GM10847 (cell line): ENCODE data around the gene FNDC3B.

ENCODE experiments used
- POLR2A ChIP-seq: IDR thresholded peaks from 2 replicates; pipeline ENCODE4 v1.6.1; 2011; ENCODE audit not compliant: insufficient read length; ENCODE audit errors: extremely low read depth

Gene FNDC3B

GRCh38 chr3:172307141-172307560, 267.8 kb downstream of the FNDC3B start:
- TF ChIP-seq POLR2A, result no peak

- no peak for TF ChIP-seq POLR2A
These were observed 269.7 kb downstream of the FNDC3B start for GRCh38 chr3:172309059-172309458.

GRCh38 chr3:172309741-172310427, 270.5 kb downstream of the FNDC3B start:
- no peak for TF ChIP-seq POLR2A

- no peak for TF ChIP-seq POLR2A
These were observed 271.0 kb downstream of the FNDC3B start for GRCh38 chr3:172310428-172310760.

GRCh38 chr3:172311217-172311616, 271.8 kb downstream of the FNDC3B start:
- no peak for TF ChIP-seq POLR2A

GRCh38 chr3:172312001-172312400, 272.6 kb downstream of the FNDC3B start:
- no peak for TF ChIP-seq POLR2A

GRCh38 chr3:172312711-172313110, 273.3 kb downstream of the FNDC3B start:
- no peak for TF ChIP-seq POLR2A

DNA sequence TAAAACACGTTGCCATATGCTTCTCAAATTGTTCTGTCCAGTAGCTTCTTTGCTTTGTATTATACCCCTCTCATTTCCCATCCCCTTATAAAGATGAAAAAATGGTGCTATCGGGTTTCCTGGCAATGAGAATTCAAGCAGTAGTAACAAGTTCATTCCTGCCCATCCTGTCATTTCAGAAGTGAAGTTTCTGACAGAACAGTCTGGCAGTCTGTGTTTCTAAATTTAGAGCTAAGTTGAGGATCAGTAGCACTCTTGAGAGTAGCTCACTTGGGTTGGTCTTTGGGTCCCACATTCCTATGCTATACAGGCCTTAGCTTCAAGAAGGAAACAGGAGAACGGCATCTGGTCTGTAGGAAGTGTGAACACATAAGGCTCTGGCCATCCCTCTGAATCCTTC, 274.3 kb downstream of the FNDC3B start:
- no peak for TF ChIP-seq POLR2A

DNA sequence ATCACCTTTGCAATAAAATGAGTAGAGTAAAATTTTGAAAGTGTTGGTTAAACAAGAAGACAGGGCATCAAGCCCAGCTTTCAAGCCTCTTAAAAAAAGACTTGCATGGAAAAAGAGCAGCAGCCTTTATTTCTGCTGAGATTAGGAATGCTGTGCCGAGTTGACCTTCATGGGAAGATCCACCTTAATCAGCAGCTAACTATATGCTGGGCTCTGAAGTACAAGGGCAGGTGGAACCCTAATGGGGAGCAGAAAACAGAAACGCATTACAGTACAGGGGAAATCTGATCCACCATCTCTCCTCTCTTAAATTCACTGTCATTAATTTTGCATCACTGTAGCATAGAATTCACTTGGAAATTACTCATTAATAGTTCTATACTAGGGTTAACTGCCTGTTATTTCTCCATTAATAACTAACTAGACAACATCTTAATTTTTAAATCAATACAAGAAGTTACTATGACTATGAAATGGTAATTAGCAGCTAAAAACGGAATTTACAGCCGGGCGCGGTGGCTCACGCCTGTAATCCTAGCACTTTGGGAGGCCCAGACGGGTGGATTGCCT, 275.3 kb downstream of the FNDC3B start:
- TF ChIP-seq POLR2A, result no peak

DNA sequence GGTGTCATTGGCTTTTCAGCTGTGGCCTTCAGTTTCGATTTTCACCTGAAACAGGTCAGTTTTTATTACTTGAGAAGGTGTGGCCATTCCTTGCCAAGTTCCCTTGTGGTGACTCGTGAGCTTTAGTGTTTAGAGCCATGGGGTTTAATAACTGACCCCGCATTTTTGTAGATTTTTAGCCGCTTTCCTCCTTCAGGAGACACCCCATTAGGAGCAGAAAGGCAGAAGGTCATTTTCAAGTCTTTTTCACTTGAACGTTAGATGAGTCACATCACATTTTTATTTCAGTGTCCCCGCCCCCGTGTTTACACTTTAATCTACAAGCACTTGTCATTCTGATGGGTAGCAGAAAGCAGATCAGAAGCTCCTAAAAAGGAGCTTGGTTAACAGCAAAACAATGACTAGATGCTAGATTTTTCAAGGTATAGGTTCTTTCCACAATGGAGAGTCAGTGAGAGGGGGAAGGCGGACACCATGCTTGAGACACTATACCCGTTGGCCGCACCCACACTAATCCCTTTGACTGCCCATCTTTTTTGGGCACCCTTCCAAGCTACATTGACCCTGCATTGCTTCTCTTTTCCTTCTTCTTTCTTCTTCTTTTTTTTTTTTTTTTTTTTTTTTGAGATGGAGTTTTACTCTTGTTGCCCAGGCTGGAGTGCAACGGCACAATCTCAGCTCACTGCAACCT, 276.2 kb downstream of the FNDC3B start:
- no peak for TF ChIP-seq POLR2A

- no peak for TF ChIP-seq POLR2A
These were observed 277.4 kb downstream of the FNDC3B start for GRCh38 chr3:172316758-172317157.

GRCh38 chr3:172317481-172317880, 278.1 kb downstream of the FNDC3B start:
- no peak for TF ChIP-seq POLR2A

GRCh38 chr3:172317984-172318383, 278.6 kb downstream of the FNDC3B start:
- TF ChIP-seq POLR2A, result no peak

- TF ChIP-seq POLR2A, result no peak
These were observed 280.2 kb downstream of the FNDC3B start for GRCh38 chr3:172319595-172319994.

- no peak for TF ChIP-seq POLR2A
These were observed 281.1 kb downstream of the FNDC3B start for GRCh38 chr3:172320468-172320867.

DNA sequence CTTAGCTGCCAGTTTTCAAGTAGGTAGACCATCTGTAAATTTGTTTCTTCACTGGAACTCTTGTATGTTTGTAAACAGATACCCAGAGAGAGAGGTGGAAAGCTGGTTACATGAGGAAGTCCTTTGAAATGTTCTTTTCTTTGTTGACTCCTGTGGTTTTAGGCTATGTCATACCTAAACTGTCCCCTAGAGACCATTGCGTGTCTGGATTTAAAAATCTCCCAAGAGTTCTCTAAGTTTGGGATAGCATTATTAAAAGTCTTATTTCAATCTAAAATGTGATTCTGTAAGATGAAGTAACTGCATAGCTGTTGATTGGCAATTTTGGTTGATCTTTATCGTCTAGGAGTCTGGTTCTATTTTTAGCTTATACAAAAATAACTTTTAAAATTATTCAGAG, 281.7 kb downstream of the FNDC3B start:
- no peak for TF ChIP-seq POLR2A
